Kidney tubule cell (primary cell): Measurements from ENCODE around the gene RASA3.

Experiments used
- DNase-seq: peaks from one replicate; pipeline ENCODE4 v3.0.0-alpha.2; 2018; ENCODE audit warnings: low spot score

RASA3 gene

DNA sequence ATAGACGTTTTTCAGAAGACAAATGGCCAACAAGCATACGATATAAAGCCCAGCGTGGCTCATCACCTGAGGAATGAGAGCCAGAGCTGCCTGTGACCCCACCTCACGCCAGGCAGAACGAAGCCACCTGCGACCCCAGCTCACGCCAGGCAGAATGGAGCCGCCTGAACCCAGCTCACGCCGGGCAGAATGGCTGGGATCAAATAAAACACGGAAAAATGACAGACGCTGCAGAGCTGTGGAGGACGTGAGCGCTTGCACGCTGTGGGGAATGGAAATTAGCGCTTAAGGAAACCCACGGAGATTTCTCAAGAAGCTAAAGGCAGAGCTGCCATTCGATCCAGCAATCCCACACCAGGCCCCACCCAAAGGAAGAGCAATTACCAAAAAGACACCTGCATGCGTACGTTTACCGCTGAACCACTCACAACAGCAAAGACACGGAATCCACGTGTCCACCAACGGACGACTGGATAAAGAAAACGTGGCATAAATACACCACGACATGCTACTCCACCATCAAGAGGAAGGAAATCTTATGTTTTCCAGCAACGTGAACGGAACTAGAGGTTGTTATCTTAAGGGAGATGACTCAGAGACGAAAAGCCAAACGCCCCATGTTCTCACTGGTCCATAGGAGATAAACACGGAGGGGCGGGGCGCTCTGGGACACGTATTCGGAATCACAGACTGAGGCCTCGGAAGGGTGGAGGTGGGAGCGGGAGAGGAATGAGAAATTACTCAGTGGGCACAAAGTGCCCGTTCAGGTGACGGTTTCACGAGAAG lies 127.8 kb downstream of the RASA3 start:
- no peak for DNase-seq

DNA sequence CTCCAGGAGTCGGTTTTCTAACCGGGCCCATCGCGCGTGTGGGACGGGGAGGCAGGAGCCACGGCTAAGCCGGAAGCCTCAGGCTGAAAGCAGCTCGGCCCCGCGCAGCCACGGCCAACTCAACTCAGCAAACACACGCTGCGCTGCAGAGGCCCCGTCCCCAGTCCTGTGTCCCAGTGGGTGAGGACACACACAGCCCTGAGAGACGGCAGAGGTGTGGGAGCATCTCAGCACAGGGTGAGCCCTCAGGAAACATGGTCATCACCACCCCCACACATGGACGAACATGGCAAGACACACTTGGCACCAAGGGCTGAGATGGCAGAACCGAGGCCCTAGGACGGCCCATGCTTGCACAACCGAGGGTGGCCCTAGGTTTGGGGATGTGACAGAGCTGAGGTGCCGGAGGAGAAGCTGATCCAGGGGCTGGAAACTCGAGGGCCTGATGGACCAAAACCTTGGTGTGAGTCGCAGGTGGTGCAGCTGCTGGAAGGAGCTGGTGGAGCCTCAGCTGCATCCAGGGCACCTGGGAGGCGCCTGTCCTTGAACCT lies 129.6 kb downstream of the RASA3 start:
- no peak for DNase-seq

DNA sequence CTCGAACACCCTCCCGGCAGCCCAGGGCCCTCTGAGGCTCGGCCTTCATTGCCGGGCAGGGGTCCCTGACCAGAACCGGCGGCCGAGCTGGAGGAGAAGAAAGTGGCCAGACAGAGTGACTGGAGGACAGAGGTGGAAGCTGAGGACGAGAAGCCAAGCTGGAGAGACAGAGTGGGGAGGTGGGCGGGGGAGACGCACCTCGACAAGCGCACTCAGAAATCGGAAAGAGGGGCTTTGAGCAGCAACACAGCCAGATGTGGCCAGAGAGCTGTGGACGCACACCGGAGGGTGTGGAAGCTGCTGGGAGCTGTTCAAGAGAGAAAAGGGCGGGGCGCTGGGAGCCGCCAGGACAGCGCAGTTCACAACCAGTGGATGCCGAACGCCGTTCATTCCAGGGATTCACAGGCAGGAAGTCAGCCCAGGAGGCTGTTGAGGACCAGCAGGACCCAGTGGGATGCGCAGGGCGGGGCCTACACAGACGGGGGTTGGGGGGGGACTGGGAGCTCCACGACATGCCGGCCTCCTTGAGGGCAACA lies 130.3 kb downstream of the RASA3 start:
- DNase-seq: no peak

DNA sequence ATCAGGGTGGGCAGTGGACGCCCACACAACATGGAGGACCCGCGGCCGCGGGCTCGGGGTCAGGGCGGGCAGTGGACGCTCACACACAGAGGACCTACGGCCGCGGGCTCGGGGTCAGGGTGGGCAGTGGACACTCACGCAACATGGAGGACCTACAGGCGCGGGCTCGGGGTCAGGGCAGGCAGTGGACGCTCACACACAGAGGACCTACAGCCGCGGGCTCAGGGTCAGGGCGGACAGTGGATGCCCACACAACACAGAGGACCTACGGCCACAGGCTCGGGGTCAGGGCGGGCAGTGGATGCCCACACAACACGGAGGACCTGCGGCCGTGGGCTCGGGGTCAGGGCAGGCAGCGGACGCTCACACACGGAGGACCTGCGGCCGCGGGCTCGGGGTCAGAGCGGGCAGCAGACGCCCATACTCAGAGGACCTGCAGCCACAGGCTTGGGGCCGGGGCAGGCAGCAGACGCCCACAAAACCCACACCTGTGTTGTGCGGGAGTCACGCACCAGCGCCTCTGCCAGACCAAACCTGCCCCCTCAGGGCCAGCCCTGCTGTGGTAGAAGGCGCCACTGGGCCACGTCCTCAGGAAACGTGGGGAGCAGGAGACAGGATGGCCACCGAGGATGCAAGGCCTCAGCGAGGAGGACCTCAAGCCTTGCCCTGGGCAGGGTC lies 131.0 kb downstream of the RASA3 start:
- no peak for DNase-seq

DNA sequence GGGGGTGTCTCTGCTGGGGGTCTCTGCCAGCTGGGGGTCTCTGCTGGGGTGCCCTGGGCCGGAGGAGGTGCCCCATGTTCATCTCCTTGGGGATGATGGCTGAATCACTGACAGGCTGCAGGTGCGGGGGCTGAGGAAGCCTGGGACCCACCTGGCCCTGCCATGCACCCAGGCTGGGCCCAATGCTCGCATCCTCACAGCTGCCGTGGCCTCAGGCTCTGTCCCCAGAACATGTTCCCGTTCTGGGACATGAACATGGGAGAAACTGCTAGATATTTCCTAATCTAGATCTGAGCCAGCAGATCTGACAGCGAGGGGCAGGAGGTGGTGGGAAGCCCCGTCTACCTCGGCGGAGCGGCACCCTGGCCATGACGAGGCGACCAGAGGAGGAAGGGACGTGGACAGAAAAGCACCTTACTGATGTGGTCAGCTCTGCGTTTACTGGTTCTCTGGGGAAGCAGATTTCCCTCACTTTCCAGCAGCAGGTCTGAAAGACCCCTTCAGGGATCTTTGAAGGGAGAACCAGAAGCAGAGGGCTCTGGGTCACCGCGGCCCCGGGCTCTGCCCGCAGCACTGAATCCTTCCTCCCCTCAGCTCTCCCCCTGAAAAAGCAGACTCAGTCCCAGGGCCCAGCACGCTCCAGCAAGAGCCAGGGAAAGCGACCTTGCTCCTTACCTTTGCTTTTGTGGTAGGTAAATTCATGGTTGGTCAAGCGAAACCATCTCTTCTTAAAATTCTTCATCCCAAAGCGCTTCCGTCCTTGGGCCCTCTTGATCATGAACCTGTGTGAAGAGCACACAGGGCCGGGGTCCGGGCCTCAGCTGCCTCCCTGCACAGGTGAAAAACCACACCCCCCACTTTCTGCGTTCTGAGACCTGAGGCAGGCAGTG lies 132.0 kb downstream of the RASA3 start:
- DNase-seq: no peak

DNA sequence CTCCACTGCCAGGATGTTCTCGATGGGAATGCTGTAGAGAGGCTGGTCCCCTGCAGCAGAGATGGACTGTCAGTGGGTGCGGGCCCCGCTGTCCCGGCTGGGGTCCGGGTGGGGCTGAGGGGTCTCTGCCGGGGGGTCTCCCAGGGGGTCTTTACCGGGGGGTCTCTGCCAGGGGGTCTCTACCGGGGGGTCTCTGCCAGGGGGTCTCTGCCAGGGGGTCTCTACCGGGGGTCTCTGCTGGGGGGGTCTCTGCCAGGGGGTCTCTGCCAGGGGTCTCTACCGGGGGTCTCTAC lies 132.9 kb downstream of the RASA3 start:
- DNase-seq: no peak

DNA sequence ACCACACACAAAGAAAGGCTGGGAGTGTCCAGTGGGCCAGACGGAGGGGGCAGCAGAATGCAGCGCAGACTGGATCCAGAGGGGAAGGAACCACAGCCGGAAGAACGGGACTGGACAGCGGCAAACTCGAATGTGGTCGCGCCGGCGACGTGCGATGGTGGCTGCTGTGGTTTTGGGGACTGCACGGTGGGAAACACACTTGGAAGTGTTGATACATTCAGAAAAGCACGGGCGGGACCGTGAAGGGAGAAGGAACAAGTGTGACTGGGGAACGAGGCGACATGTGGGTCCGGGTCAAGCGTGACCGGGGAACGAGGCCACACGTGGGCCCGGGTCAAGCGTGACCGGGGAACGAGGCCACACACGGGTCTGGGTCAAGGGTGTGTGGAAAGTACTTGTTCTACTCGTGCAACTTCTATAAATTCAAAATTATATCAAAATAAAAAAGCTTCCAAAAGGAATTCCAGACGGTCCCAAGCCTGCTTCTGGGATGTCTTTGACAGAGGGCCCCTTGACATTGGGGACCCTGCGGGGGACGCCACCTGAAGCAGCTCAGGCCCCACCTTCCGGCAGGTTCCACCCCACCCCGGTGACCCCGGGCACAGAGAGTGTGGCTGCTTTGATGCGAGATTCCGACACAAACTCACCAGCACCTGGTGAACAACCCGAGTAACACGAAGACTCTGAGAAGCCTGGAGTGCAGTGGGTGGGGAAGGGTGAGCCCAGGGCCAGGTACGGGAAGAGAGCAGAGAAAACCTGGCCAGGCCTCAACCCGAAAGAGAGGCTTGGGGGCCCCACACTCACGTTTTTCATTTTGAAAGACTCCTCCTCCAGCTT lies 133.4 kb downstream of the RASA3 start:
- no peak for DNase-seq

DNA sequence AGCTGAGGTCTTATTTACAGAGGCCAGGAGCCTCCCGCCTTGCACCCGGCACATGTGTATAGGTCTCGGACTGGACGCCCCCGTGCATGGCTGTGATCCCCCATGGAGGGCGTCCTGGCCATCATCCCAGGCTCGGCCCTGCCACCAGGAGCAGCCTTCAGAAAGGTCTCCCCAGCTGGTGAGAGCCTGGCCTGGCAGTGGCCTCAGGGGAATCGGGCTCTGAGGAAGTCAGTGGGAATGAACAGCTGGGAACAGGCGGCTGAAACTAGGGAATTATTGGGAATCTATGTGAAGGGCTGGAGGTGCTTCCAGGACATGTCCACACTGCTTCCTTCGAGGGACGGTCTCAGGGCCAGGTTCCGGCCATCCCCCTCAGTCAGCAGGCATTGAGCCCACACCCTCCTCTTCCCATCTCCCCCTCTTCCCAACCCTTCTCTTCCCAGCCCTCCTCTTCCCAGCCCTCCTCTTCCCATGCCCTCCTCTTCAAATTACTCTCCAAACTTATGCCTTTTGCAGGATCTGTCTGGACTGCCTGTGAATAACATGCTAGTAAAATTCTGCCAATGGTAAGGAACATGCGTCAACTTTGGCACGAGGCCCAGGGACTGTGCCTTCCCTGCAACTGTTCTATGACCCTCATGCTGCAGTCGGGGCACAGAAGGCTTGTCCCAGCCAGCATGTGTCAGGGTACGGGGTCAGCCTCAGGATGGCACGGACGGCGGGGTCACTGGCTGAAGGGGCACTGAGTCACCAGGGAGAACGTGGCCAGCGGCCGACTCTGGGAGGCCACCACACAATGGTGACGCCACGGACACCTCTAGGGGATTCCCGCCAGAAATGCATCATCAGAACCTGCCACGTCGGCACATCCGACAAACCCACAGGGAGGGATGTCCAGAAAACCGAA lies 134.3 kb downstream of the RASA3 start:
- DNase-seq: no peak

DNA sequence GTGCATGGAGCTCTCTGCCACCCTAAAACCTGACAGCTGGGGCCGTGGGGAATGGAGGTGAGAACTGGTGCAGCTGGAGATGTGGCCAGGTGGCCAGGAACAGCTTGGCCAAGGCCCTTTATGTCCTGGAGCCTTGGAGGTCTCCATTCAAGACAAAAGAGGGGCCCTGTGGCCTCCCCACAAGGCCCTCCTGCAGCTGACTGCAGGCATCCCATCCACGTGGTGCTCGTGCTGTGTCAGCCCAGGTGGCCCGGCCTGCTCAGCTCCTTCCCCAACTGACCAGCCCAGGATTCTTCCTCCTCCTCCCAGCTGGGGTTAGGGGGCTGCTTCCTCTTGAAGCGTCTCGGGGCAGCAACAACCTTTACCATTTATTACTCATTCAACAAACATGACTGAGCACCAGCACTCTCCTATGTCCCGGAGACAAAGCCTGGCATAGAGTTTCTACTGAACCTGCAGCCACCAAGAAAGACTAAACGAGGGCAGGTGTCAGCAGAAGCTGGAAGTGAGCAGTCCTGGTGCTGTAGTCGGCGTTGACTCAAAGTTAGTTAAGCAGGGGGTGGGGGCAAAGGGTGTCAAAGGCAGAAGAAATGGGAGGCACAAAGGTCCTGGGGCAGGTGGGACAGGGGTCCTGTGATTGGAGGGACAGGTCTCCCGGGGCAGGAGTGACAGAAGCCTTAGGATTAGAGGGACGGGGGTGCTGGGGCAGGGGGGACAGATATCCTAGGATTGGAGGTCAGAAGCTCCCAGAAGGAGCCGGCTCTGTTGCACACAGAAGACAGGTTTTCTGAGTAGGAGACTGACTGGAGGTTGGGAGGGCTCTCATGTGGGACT lies 135.3 kb downstream of the RASA3 start:
- no peak for DNase-seq

DNA sequence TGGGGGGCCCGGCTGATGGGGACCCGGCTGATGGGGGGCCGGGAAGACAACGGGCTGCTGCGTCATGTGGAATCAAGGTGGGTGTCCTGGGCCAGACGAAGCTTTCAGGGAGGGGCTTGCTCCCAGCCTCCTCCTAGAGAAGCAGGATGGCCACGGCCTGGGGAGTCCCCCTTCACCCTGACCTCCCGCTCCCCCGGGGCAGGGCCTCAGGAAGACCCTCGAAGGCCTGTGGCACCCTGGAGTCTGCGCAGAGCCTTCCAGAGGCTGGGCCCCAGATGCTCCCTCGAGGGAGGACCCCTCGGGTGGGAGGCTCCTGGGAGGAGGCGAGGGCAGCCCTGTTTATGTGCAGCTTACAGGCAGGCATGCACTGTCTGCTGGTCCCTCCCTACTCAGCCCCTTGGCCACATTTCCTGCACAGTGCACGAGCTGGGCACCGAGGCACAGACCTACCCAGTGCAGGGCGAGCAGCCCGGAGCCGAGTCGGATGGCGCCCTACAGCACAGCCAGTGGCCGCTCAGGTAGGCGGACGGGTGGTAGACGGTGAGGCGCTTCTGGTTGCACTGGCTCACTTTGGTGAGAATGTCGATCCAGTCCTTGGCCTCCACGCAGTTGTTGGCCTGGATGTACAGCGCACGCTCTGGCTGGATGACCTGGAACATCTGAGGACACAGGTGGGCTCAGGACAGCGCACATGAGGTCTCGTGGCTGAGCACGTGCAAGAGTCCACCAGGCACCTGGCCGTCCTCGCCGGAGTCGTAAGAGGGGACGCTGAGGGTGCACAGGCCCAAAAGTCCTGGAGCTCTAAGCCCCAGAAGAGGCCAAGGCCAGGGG lies 136.1 kb downstream of the RASA3 start:
- DNase-seq: no peak

DNA sequence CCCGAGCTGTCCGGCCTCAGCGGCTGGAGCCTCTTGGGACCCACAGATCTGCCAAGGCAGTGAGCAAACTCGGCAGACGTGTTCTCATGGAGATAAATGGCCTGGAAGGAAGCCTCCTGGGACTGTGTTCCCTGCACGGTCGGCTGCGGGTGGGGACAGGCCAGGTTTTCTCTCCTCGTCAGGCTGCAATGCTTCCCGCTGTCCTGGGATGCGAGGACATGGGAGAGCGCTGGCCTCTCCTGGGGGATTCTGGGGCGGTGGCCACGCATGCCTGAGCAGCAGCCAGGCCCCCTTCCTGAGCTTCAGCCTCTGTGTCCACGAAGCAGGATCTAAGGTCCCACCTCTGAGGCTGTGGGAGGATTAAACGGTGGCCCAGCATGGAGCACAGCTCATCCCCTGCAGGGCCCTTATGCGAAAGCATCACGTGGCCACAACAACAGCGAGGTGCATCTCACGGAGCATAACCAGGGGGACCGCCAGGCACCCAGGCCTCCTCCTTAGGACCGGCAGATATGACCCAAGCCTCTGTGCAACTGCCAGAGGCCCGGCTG lies 137.3 kb downstream of the RASA3 start:
- DNase-seq: no peak

DNA sequence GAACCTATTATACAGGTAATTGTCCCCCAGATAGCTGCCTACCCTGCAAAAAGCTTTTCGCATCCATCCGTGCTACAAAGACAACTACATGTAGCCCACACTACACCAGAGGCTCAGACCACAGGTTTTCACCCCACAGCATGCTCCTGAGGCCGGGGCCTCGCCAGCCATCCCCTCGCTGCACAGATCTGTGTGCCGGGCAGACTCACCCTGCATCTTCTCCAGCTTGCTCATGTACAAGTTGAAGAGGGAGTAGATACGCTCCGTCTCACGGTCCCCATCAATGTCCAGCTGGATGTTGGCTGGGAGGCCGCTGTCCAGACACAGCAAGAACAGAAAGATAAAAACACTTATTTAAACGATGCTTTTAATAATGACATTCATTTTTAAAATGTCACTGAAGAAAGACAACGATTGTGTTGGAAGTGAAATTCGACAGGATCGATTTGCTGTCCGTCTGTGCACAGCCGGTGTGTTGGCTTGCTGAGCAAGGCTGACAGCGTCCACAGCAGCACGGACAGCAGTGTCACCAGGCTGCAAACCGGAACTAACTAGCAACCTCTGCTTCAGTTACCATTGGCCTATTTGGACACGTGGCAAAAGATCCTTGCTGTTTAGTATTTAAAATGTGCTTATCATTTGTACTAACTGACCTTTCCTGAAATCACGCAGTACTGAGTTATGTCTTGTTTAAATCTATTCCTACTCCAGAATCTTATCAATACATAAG lies 140.0 kb downstream of the RASA3 start:
- DNase-seq: no peak

DNA sequence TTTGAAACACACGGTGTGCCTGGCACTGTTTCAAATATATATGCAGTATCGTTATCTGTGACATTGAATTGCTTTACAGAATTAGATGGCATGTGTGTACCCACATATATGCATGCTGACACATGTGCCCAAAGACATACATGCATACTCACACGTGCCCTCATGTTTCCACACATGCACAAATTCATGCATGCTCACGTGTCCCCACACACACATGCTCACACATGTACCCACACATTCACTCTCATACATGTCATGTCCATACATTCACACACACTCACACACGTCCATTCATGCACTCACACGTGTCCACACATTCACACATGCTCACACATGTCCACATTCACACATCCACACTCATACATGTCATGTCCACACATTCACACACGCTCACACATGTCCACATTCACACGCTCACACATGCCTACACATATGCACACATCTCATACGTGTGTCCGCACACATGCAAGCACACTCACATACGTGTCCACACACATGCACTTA lies 140.7 kb downstream of the RASA3 start:
- no peak for DNase-seq

DNA sequence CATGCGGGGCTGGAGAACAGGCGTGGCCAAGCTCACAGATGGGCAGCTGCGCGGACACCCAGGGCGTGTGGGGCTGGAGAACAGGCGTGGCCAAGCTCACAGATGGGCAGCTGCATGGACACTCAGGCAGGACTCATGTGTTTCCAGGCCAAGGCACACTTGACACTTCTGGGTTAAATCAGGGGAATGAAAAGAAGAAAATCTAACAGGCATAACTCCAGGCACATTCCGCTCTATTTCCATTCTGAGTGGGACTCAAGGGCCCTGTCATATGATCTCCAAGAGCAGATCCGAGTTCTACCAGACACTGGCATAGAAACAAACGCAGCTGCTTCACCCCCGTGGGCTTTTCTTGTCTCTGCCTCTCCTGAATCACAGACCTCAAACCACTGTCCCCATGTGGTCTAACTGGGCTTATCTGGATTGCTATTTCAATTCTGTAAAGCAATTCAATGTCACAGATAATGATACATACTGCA lies 141.2 kb downstream of the RASA3 start:
- DNase-seq: no peak

DNA sequence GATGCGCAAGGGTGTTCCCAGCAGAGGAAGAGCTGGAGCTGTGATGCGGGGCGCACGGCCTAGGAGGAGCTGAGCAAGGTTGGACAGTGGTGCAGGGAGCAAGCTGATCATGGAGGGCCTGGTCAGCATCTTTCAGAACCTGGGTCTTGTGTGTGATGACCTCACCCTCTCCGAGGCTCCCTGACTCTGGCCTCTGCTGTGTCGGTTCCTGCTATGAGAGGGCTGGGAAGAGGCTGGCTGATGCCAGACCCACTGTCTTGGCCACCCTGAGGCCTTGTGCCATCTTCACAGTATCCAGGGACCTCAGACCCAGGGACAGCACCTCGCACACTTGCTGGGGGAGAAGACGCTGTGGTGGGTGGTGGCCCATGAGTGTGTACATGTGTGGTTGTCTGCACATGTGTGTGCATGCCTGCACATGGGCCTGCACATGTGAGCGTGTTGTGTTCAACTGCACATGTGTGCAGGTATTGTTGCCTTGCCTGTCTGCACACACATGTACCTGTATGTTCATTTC lies 142.0 kb downstream of the RASA3 start:
- DNase-seq: no peak

DNA sequence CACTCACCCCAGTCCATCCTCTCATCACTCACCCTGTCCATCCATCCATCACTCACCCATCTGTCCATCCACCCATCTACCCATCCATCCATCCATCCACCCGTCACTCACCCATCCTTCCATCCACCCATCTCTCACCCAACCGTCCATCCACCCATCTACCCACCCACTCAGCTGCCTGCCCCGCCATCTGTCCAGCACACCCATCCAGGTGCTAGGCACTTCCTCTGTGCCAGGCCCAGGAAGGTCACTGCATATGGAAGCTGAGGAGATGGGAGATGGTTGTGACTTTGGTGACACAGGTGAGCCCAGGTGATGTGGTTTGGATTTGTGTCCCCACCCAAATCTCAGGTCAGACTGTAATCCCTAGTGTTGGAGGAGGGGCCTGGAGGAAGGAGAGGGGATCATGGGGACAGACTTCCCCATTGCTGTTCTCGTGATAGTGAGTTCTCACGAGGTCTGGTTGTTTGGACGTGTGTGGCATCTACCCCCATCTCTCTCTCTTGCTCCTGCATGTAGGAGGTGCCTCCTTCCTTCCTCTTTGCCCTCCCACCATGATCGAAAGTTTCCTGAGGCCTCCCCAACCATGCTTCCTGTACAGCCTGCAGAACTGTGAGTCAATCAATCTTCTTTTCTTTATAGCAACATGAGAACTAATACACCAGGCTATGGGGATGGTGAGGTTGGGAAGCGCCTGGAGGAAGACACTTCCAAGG lies 142.7 kb downstream of the RASA3 start:
- no peak for DNase-seq
